Activated CD4-positive, alpha-beta T cell treated with anti-CD3 and anti-CD28 coated beads for 36 hours (primary cell): ENCODE results near the gene AGPAT3. TPM values are rescaled to one million over a fixed set of nuclear protein-coding genes. Genes with fewer than 3 reads are reported as not detected.

Source experiments
- ATAC-seq: fragments of 200-7000 bp; cut with Tn5 transposase; one replicate; pipeline ENCODE4 v1.10.0; 2021; ENCODE audit warnings: mild to moderate bottlenecking, moderate library complexity
- CTCF ChIA-PET: fragments of 350-600 bp; sonication (Branson Sonifier 250); formaldehyde crosslinking; loops from one replicate; lab custom pipeline; 2021; ENCODE audit warnings: antibody characterized with exemption; lab: Charles Lee
- POLR2A ChIA-PET: fragments of 350-600 bp; sonication (Branson Sonifier 250); formaldehyde crosslinking; loops from one replicate; lab custom pipeline; 2021; ENCODE audit warnings: antibody characterized with exemption, inconsistent platforms; lab: Charles Lee
- DNase-seq: peaks from one replicate; pipeline ENCODE4 v3.0.0-alpha.2; 2020
- H3K27ac Mint-ChIP-seq: one replicate; pipeline ENCODE4 v1.8.0; 2021; ENCODE audit warnings: mixed read lengths
- H3K27me3 Mint-ChIP-seq: one replicate; pipeline ENCODE4 v1.8.0; 2021; ENCODE audit warnings: mixed read lengths
- H3K36me3 Mint-ChIP-seq: one replicate; pipeline ENCODE4 v1.8.0; 2021; ENCODE audit warnings: low read depth, mixed read lengths
- H3K4me1 Mint-ChIP-seq: one replicate; pipeline ENCODE4 v1.8.0; 2021; ENCODE audit warnings: mixed read lengths
- H3K4me3 Mint-ChIP-seq: one replicate; pipeline ENCODE4 v1.8.0; 2021; ENCODE audit warnings: mild to moderate bottlenecking, moderate library complexity, mixed read lengths
- H3K9me3 Mint-ChIP-seq: one replicate; pipeline ENCODE4 v1.8.0; 2021; ENCODE audit warnings: low read depth, mixed read lengths
- intact Hi-C, 2 experiments: fragments of 100-400 bp; cut with DNase I in 1 of 2; cut with micrococcal nuclease in 1 of 2; formaldehyde crosslinking; loops; one replicate each; pipeline versions ENCODE4 v1.14.2 to v1.15.1; 2022 to 2024; cut with DNase I, micrococcal nuclease
- total RNA-seq, 2 experiments: library from RNA; stranded (reverse); gene quantifications; one replicate each; pipeline ENCODE4 v1.2.3, GENCODE V29; 2021

AGPAT3 gene
- total RNA-seq, 2 experiments from 2014 or later, result 73.5 to 90.7 TPM

GRCh38 chr21:44028287-44028659, 163.2 kb downstream of the AGPAT3 start:
- ChIA-PET POLR2A (no interaction called here), CTCF (no interaction called here)
- Mint-ChIP-seq H3K4me3 (no peak overlapping the region), H3K4me1 (peaks cover 66% of the 10 kb centered on the region), H3K9me3 (no peaks in the 10 kb centered on the region), H3K27ac (no peak overlapping the region), H3K27me3 (no peaks in the 10 kb centered on the region), H3K36me3 (peaks cover 22% of the 10 kb centered on the region)
- intact Hi-C loops, result no loop called here
- ATAC-seq (no peak), DNase-seq (no peak)

- ChIA-PET POLR2A (interaction anchor here (0.6 kb wide), 1 partner anchor 54 kb away, joined by 3 read pairs; no protein-coding TSS in a partner anchor), CTCF (interaction anchor here (0.9 kb wide), 1 partner anchor 12 kb away, joined by 3 read pairs; no protein-coding TSS in a partner anchor)
- intact Hi-C loops, result no loop called here
- no peak for DNase-seq
- no peak overlapping the region for H3K4me3 Mint-ChIP-seq
- peaks cover 54% of the 10 kb centered on the region for H3K4me1 Mint-ChIP-seq
- ATAC-seq, result no peak
- H3K27me3 Mint-ChIP-seq, result no peaks in the 10 kb centered on the region
- H3K36me3 Mint-ChIP-seq, result peaks cover 27% of the 10 kb centered on the region
- H3K9me3 Mint-ChIP-seq, result no peaks in the 10 kb centered on the region
- no peak overlapping the region for H3K27ac Mint-ChIP-seq
These were observed 164.6 kb downstream of the AGPAT3 start for GRCh38 chr21:44029460-44030087.

- DNase-seq (no peak), ATAC-seq (no peak)
- POLR2A ChIA-PET, result no interaction called here
- Mint-ChIP-seq H3K27me3 (no peaks in the 10 kb centered on the region), H3K27ac (no peak overlapping the region), H3K4me1 (peaks cover 10% of the 10 kb centered on the region), H3K36me3 (peaks cover 48% of the 10 kb centered on the region), H3K4me3 (no peak overlapping the region), H3K9me3 (no peaks in the 10 kb centered on the region)
- intact Hi-C loops, result loop anchor here in 1 of 2 experiments (5.0 kb wide), 1 partner anchor 58 kb away; no protein-coding TSS in a partner anchor
- CTCF ChIA-PET, result no interaction called here
These were observed 170.2 kb downstream of the AGPAT3 start for GRCh38 chr21:44035244-44035643.

Other genes with a start within 250 kb of the AGPAT3 start
- gene HSF2BP, start 205.7 kb upstream of the AGPAT3 start, total RNA-seq, result 1 to 10 TPM; 1.5 to 1.6 TPM
- gene RRP1B, start 205.7 kb upstream of the AGPAT3 start, total RNA-seq, result 10 to 100 TPM; 64.0 to 66.7 TPM
- 100 to 1,000 TPM in 1 of 2 experiments, 10 to 100 TPM in 1; 96.9 to 117 TPM for gene PDXK, start 146.1 kb upstream of the AGPAT3 start, total RNA-seq
- gene CSTB, start 88.9 kb upstream of the AGPAT3 start, total RNA-seq, result 10 to 100 TPM; 29.9 to 30.9 TPM
- gene RRP1, start 75.6 kb upstream of the AGPAT3 start, total RNA-seq, result 10 to 100 TPM; 51.7 to 53.4 TPM
- 10 to 100 TPM; 40.2 to 58.7 TPM for gene TRAPPC10, start 147.1 kb downstream of the AGPAT3 start, total RNA-seq
- gene PWP2, start 242.2 kb downstream of the AGPAT3 start, total RNA-seq, result 10 to 100 TPM; 28.9 to 54.1 TPM